ENCODE data around the gene DDX25.

DDX25 gene

GRCh38 chr11:125946712-125947418 is 42.6 kb downstream of the DDX25 start:
- TF ChIP-seq CTCF (IDR thresholded peaks at IDR 0.05; ENCODE audit: low read depth, low read length): no peak
- no peak for TF ChIP-seq MYC (IDR thresholded peaks at IDR 0.05; ENCODE audit: low read depth, low read length)
- TF ChIP-seq POLR2A (IDR thresholded peaks at IDR 0.05; ENCODE audit: extremely low read depth, insufficient read length): no peak
- no peak for TF ChIP-seq MAX (IDR thresholded peaks at IDR 0.05; ENCODE audit: low read depth, low read length)
- DNase-seq (ENCODE audit: low read depth): no peak
- no peak overlapping the region for H3K4me3 ChIP-seq (ENCODE audit: low read depth, low read length)

- no peak overlapping the region for H3K4me3 ChIP-seq (ENCODE audit: low read depth, low read length)
- no peak for DNase-seq (ENCODE audit: low read depth)
- TF ChIP-seq MAX (IDR thresholded peaks at IDR 0.05; ENCODE audit: low read depth, low read length) (no peak), MYC (IDR thresholded peaks at IDR 0.05; ENCODE audit: low read depth, low read length) (no peak), CTCF (IDR thresholded peaks at IDR 0.05; ENCODE audit: low read depth, low read length) (no peak), POLR2A (IDR thresholded peaks at IDR 0.05; ENCODE audit: extremely low read depth, insufficient read length) (no peak)
These were observed 43.3 kb downstream of the DDX25 start for GRCh38 chr11:125947419-125948277.

GRCh38 chr11:125948278-125949051 is 44.2 kb downstream of the DDX25 start:
- no peak for DNase-seq (ENCODE audit: low read depth)
- TF ChIP-seq MYC (IDR thresholded peaks at IDR 0.05; ENCODE audit: low read depth, low read length) (no peak), MAX (IDR thresholded peaks at IDR 0.05; ENCODE audit: low read depth, low read length) (no peak)
- no peak overlapping the region for H3K4me3 ChIP-seq (ENCODE audit: low read depth, low read length)

- DNase-seq (ENCODE audit: low read depth): no peak
- H3K4me3 ChIP-seq (ENCODE audit: low read depth, low read length): no peak overlapping the region
- TF ChIP-seq MYC (IDR thresholded peaks at IDR 0.05; ENCODE audit: low read depth, low read length): no peak
- no peak for TF ChIP-seq MAX (IDR thresholded peaks at IDR 0.05; ENCODE audit: low read depth, low read length)
- no peak for TF ChIP-seq CTCF (IDR thresholded peaks at IDR 0.05; ENCODE audit: low read depth, low read length)
- TF ChIP-seq POLR2A (IDR thresholded peaks at IDR 0.05; ENCODE audit: extremely low read depth, insufficient read length): no peak
These were observed 45.2 kb downstream of the DDX25 start for GRCh38 chr11:125949271-125950177.

GRCh38 chr11:125950178-125950490 is 45.8 kb downstream of the DDX25 start:
- H3K4me3 ChIP-seq (ENCODE audit: low read depth, low read length): no peak overlapping the region
- no peak for DNase-seq (ENCODE audit: low read depth)
- no peak for TF ChIP-seq CTCF (IDR thresholded peaks at IDR 0.05; ENCODE audit: low read depth, low read length)
- TF ChIP-seq MYC (IDR thresholded peaks at IDR 0.05; ENCODE audit: low read depth, low read length): no peak
- TF ChIP-seq MAX (IDR thresholded peaks at IDR 0.05; ENCODE audit: low read depth, low read length): no peak
- TF ChIP-seq POLR2A (IDR thresholded peaks at IDR 0.05; ENCODE audit: extremely low read depth, insufficient read length): no peak

All from NB4 (cell line).